ENCODE data around the gene EIF3K. TPM values are rescaled to one million over a fixed set of nuclear protein-coding genes. Genes with fewer than 3 reads are reported as not detected.

The EIF3K gene
- total and polyA plus RNA-seq, 2 of the 13 experiments (the other 11 are each of a cell fraction or from before 2014, with no cell fraction given), result 179 to 258 TPM

GRCh38 chr19:38649305-38650171, 30.6 kb downstream of the EIF3K start (continued):
- TF ChIP-seq TBX2 (CRISPR knock-in tag; IDR thresholded peaks at IDR 0.05; ENCODE audit: borderline replicate concordance), result no peak; the same call in 1 of the 2 replicates
- no peak for TF ChIP-seq MAFK (conservative IDR thresholded peaks at IDR 0.05 in 1 of 2, IDR thresholded peaks at IDR 0.05 in 1 of 2; ENCODE audit: low read length in 2 of 2)
- TF ChIP-seq SKIL (CRISPR knock-in tag; IDR thresholded peaks at IDR 0.05; ENCODE audit: borderline replicate concordance), result no peak
- no peak for TF ChIP-seq ZEB1 (IDR thresholded peaks at IDR 0.05; ENCODE audit: insufficient replicate concordance, low read depth)
- TF ChIP-seq CHD4 (IDR thresholded peaks at IDR 0.05; ENCODE audit: borderline replicate concordance, low read length), result no peak
- no peak; the same call in 1 of the 2 replicates for TF ChIP-seq SAFB2 (CRISPR knock-in tag; IDR thresholded peaks at IDR 0.05; ENCODE audit: borderline replicate concordance, low read depth)
- no peak for TF ChIP-seq ZNF597 (CRISPR knock-in tag; IDR thresholded peaks at IDR 0.05)
- no peak for TF ChIP-seq PLRG1 (conservative IDR thresholded peaks at IDR 0.05)
- TF ChIP-seq RORA (CRISPR knock-in tag; IDR thresholded peaks at IDR 0.05), result 0 out of 2 replicates have a peak, but pooled peaks have one; percentile 38
- no peak; the same call in 1 of the 2 replicates for TF ChIP-seq CREM (IDR thresholded peaks at IDR 0.05)
- TF ChIP-seq CREM (CRISPR knock-in tag; IDR thresholded peaks at IDR 0.05), result no peak
- 0 out of 2 replicates have a peak, but pooled peaks have one; percentile 31 for TF ChIP-seq ZNF331 (CRISPR knock-in tag; IDR thresholded peaks at IDR 0.05)
- TF ChIP-seq ZGPAT (CRISPR knock-in tag; IDR thresholded peaks at IDR 0.05), result peak; percentile 53
- no peak for TF ChIP-seq RAD21 (CRISPR knock-in tag; IDR thresholded peaks at IDR 0.05)
- no peak for TF ChIP-seq ZBTB2 (CRISPR knock-in tag; IDR thresholded peaks at IDR 0.05; ENCODE audit: low read depth)
- no peak for TF ChIP-seq HNRNPH1 (optimal IDR thresholded peaks at IDR 0.05; ENCODE audit: low read depth, low read length)
- TF ChIP-seq ZNF878 (CRISPR knock-in tag; IDR thresholded peaks at IDR 0.05), result 0 out of 2 replicates have a peak, but pooled peaks have one; percentile 27
- no peak for TF ChIP-seq DZIP1 (CRISPR knock-in tag; IDR thresholded peaks at IDR 0.05)
- TF ChIP-seq RXRB (CRISPR knock-in tag; IDR thresholded peaks at IDR 0.05; ENCODE audit: borderline replicate concordance), result peak; percentile 59; the same call in 1 of the 2 replicates
- no peak for TF ChIP-seq KLF15 (CRISPR knock-in tag; IDR thresholded peaks at IDR 0.05; ENCODE audit: borderline replicate concordance)

All from HepG2 (cell line).